HepG2 (cell line): Measurements from ENCODE around the gene SERPINB1. TPM values are rescaled to one million over a fixed set of nuclear protein-coding genes. Genes with fewer than 3 reads are reported as not detected.

Experiments used
- ATAC-seq: fragments of 200-7000 bp; cut with Tn5 transposase; 3 replicates; pipeline ENCODE4 v1.9.1; 2020; ENCODE audit warnings: mild to moderate bottlenecking, moderate library complexity
- BruUV-seq: library from RNA; stranded (reverse); fragments of 400-500 nt; replicated peaks from 2 replicates; lab custom pipeline; 2021; lab: Mats Ljungman, UMichigan
- CTCF ChIA-PET: fragments of 300-600 bp; formaldehyde crosslinking; extraction: SDS; loops from one replicate; lab custom pipeline; 2021; ENCODE audit warnings: low total read pairs, inconsistent platforms, low intra/inter-chr PET ratio; lab: Yijun Ruan, JAX
- POLR2A ChIA-PET: fragments of 350-600 bp; sonication (Branson Sonifier 250); formaldehyde crosslinking; loops from one replicate; lab custom pipeline; 2020; ENCODE audit warnings: antibody characterized with exemption, inconsistent platforms; lab: Yijun Ruan, JAX
- DNase-seq: peaks from one replicate; pipeline ENCODE4 v3.0.0-alpha.2; 2015; ENCODE audit warnings: low spot score
- FAIRE-seq: peaks from 3 replicates; lab custom pipeline; 2011; peaks lifted over from hg19 to GRCh38; lab: Jason Lieb, UNC
- H2AFZ ChIP-seq: one replicate; pipeline ENCODE4 v1.6.1; 2011; ENCODE audit warnings: low read length, inconsistent platforms
- H3K27ac ChIP-seq: fragments of 300-600 bp; 3 replicates; pipeline ENCODE4 v1.8.0; 2011; ENCODE audit warnings: mixed run types, mild to moderate bottlenecking, mixed read lengths, low read length, inconsistent platforms; ENCODE audit not compliant: insufficient read depth; ENCODE audit errors: extremely low read length
- H3K27me3 ChIP-seq, 2 experiments: fragments of 200-600 bp in 1 of 2; 2 replicates in 1 of 2; 3 replicates in 1 of 2; pipeline versions ENCODE4 v1.6.0 to v1.8.0; 2011; ENCODE audit warnings: low read length in 2 of 2, mild to moderate bottlenecking in 2 of 2, moderate library complexity in 2 of 2, inconsistent platforms in 1 of 2; ENCODE audit not compliant: insufficient read depth in 2 of 2, control insufficient read depth in 1 of 2
- H3K36me3 ChIP-seq, 2 experiments: fragments of 200-600 bp in 1 of 2; replicated peaks in 1 of 2; 2 replicates in 1 of 2; 3 replicates in 1 of 2; pipeline versions ENCODE4 v1.5.1 to v1.8.0; 2011; ENCODE audit warnings: low read length in 2 of 2, inconsistent platforms in 1 of 2; ENCODE audit not compliant: insufficient read depth in 2 of 2, control insufficient read depth in 1 of 2
- H3K4me1 ChIP-seq: 2 replicates; pipeline ENCODE4 v1.5.1; 2012; ENCODE audit warnings: low read length, inconsistent platforms; ENCODE audit not compliant: insufficient read depth
- H3K4me2 ChIP-seq: 2 replicates; pipeline ENCODE4 v1.6.0; 2011; ENCODE audit warnings: low read depth, low read length, inconsistent platforms
- H3K4me3 ChIP-seq, 3 experiments: fragments of 200-600 bp in 1 of 3; sonication (generic), shearing (Covaris generic) in 1 of 3; replicated peaks in 1 of 3; 2 replicates each; pipeline ENCODE4 v1.5.1; 2011 to 2016; ENCODE audit warnings: low read length in 3 of 3, inconsistent platforms in 2 of 3, low read depth in 2 of 3, mild to moderate bottlenecking in 2 of 3, control low read depth in 1 of 3, mixed read lengths in 1 of 3; ENCODE audit not compliant: insufficient read depth in 1 of 3
- H3K79me2 ChIP-seq: one replicate; pipeline ENCODE4 v1.6.1; 2011; ENCODE audit warnings: low read length, inconsistent platforms; ENCODE audit not compliant: insufficient read depth
- H3K9ac ChIP-seq: 2 replicates; pipeline ENCODE4 v1.6.0; 2011; ENCODE audit warnings: mild to moderate bottlenecking, low read depth, low read length, inconsistent platforms; ENCODE audit not compliant: insufficient read depth
- H3K9me3 ChIP-seq: 2 replicates; pipeline ENCODE4 v1.5.1; 2012; ENCODE audit warnings: mild to moderate bottlenecking, low read length
- H4K20me1 ChIP-seq: 2 replicates; pipeline ENCODE4 v1.6.0; 2011; ENCODE audit warnings: inconsistent platforms, mild to moderate bottlenecking, low read length, moderate library complexity; ENCODE audit not compliant: insufficient read depth
- BCL6 ChIP-seq: IDR thresholded peaks from 2 replicates; pipeline ENCODE4 v1.6.1; 2016; ENCODE audit warnings: missing genetic modification reagents, missing compliant biosample characterization
- DNMT1 ChIP-seq: sonication (generic); formaldehyde crosslinking; IDR thresholded peaks from 2 replicates; pipeline ENCODE4 v1.5.1; 2020; ENCODE audit warnings: mild to moderate bottlenecking, missing genetic modification reagents
- FOSL2 ChIP-seq: sonication (generic); formaldehyde crosslinking; IDR thresholded peaks from 2 replicates; pipeline ENCODE4 v1.4.0; 2020; ENCODE audit warnings: missing genetic modification reagents
- FOXA3 ChIP-seq: IDR thresholded peaks from 2 replicates; pipeline ENCODE4 v1.6.1; 2016; ENCODE audit warnings: missing genetic modification reagents, missing compliant biosample characterization
- HIVEP1 ChIP-seq: sonication (generic); formaldehyde crosslinking; IDR thresholded peaks from 2 replicates; pipeline ENCODE4 v1.4.0; 2020; ENCODE audit warnings: mild to moderate bottlenecking, missing genetic modification reagents
- PHF21A ChIP-seq: sonication (generic); formaldehyde crosslinking; IDR thresholded peaks from 2 replicates; pipeline ENCODE4 v1.5.0; 2020; ENCODE audit warnings: mild to moderate bottlenecking, missing genetic modification reagents
- RBM39 ChIP-seq: fragments of 200-400 bp; formaldehyde crosslinking; IDR thresholded peaks from one replicate; pipeline ENCODE4 v1.6.1; 2018; ENCODE audit warnings: antibody characterized with exemption, mild to moderate bottlenecking, low read depth, low read length; ENCODE audit not compliant: poor library complexity, severe bottlenecking
- SIX1 ChIP-seq: sonication (generic); formaldehyde crosslinking; IDR thresholded peaks from 2 replicates; pipeline ENCODE4 v1.4.0; 2020; ENCODE audit warnings: missing genetic modification reagents, borderline replicate concordance
- SP140L ChIP-seq: sonication (generic); formaldehyde crosslinking; IDR thresholded peaks from 2 replicates; pipeline ENCODE4 v1.4.0; 2020; ENCODE audit warnings: missing genetic modification reagents, borderline replicate concordance
- TSC22D2 ChIP-seq: sonication (generic); formaldehyde crosslinking; IDR thresholded peaks from 2 replicates; pipeline ENCODE4 v1.5.1; 2020; ENCODE audit warnings: missing genetic modification reagents, mild to moderate bottlenecking, borderline replicate concordance
- ZBTB42 ChIP-seq: sonication (generic); formaldehyde crosslinking; IDR thresholded peaks from 2 replicates; pipeline ENCODE4 v1.5.0; 2020; ENCODE audit warnings: mild to moderate bottlenecking, missing genetic modification reagents
- ZFYVE20 ChIP-seq: sonication (generic); formaldehyde crosslinking; IDR thresholded peaks from 2 replicates; pipeline ENCODE4 v1.8.0; 2023; ENCODE audit warnings: low read depth, mild to moderate bottlenecking, moderate library complexity, missing genetic modification reagents, borderline replicate concordance
- ZNF17 ChIP-seq: sonication (generic); formaldehyde crosslinking; IDR thresholded peaks from 2 replicates; pipeline ENCODE4 v1.5.0; 2020; ENCODE audit warnings: mild to moderate bottlenecking, missing genetic modification reagents
- ZNF530 ChIP-seq: sonication (generic); formaldehyde crosslinking; IDR thresholded peaks from 2 replicates; pipeline ENCODE4 v1.5.0; 2020; ENCODE audit warnings: low read depth, mild to moderate bottlenecking, missing genetic modification reagents
- ZNF552 ChIP-seq: sonication (generic); formaldehyde crosslinking; IDR thresholded peaks from 2 replicates; pipeline ENCODE4 v1.9.0; 2022; ENCODE audit warnings: missing genetic modification reagents, mild to moderate bottlenecking, borderline replicate concordance
- ZNF629 ChIP-seq: sonication (generic); formaldehyde crosslinking; conservative IDR thresholded peaks from 2 replicates; pipeline ENCODE4 v1.5.0; 2020; ENCODE audit warnings: missing genetic modification reagents
- ZNF883 ChIP-seq: sonication (generic); formaldehyde crosslinking; IDR thresholded peaks from 2 replicates; pipeline ENCODE4 v1.5.1; 2020; ENCODE audit warnings: mild to moderate bottlenecking, missing genetic modification reagents; ENCODE audit errors: not compliant biosample characterization
- WGBS: methylation state at CpG from one replicate; pipeline ENCODE4 v1.1.6; 2017; ENCODE audit warnings: low lambda C conversion rate; 5-methylcytosine and 5-hydroxymethylcytosine counted together
- in situ Hi-C: cut with HindIII; loops from 2 replicates; pipeline ENCODE4 v1.10.0; 2017; ENCODE audit warnings: low pct_unique_long_range_greater_than_20kb; ENCODE audit not compliant: extremely low pct_ligation_motif_present
- intact Hi-C: fragments of 100-400 bp; cut with micrococcal nuclease; formaldehyde crosslinking; loops from one replicate; pipeline ENCODE4 v1.10.0; 2022; ENCODE audit not compliant: unreplicated experiment
- polyA plus RNA-seq, 8 experiments: library from polyadenylated mRNA; depleted of rRNA in 3 of 8; stranded (reverse) in 7 of 8; unstranded in 1 of 8; fragments of >200 nt; fragmentation: Illumina TruSeq in 4 of 8; extraction: Trizol in 4 of 8; gene quantifications; 2 replicates each; pipeline versions ENCODE4 v1.2.1 to v1.2.3, GENCODE V29; 2011 to 2016; ENCODE audit warnings: low read depth in 4 of 8, missing spikeins in 1 of 8, mixed read lengths in 1 of 8; ENCODE audit not compliant: insufficient read depth in 1 of 8
- total RNA-seq, 5 experiments: library from RNA; depleted of rRNA; stranded (reverse); fragments of >200 nt; fragmentation: Illumina TruSeq; extraction: Trizol; gene quantifications; 2 replicates each; pipeline ENCODE4 v1.2.3, GENCODE V29; 2016; ENCODE audit warnings: low read depth in 1 of 5
- TF ChIP-seq, protein P1 (sequence below): sonication (generic); formaldehyde crosslinking; IDR thresholded peaks from 2 replicates; pipeline ENCODE4 v1.8.0; 2022; ENCODE audit warnings: missing genetic modification reagents, mild to moderate bottlenecking, borderline replicate concordance
- TF ChIP-seq, protein P2 (sequence below), 2 experiments: IDR thresholded peaks; 2 replicates each; pipeline ENCODE4 v1.6.1; 2011 to 2012; ENCODE audit warnings: low read length in 2 of 2, borderline replicate concordance in 1 of 2, low read depth in 1 of 2, mild to moderate bottlenecking in 1 of 2, moderate library complexity in 1 of 2

The SERPINB1 gene
- total and polyA plus RNA-seq, 2 of the 13 experiments (the other 11 are each of a cell fraction or from before 2014, with no cell fraction given): 41.4 to 60.5 TPM

DNA sequence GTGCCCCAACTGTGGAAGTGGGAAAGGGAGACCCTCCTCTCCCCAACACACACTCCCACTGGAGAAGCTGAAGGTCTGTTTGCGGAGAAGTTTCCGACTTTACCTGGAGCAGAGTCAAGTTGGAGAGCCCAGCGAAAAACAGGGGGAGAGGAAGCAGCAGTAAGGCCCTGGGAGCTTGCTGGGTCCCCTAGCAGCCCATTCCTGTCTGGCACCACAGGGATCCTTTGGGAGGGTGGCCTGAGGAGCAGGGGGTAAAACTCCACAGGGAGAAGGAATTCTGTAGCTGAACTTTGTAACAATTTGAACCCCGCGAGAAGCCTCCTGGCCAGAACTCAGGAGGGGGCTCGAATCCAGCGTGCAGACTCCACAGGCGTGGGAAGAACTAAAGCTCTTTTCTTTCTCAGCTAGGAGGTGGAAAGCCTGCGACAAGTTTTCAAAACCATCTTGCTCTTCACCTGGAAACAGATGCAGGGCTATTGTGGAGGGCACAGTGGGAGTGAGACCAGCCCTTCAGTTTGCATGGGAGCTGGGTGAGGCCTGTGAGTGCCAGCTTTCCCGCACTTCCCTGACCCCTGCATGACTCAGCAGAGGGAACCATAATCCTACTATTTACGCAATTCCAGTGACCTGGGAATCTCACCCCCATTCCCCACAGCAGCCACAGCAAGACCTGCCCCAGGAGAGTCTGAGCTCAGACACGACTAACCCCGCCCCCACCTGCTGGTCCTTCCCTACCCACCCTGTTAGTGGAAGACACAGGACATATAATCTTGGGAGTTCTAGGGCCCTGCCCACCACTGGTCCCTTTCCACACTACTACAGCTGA is 35.6 kb upstream of the SERPINB1 start:
- peak overlapping the region; percentile 58 to 79 (median 60) for H3K4me3 ChIP-seq
- POLR2A ChIA-PET: interaction anchor here (0.6 to 3.0 kb wide), 23 partner anchors 10 to 122 kb away, joined by 3 to 55 read pairs (median 5); partner anchors contain the start of genes NQO2, SERPINB9 and WRNIP1
- no peaks in the 10 kb centered on the region for H4K20me1 ChIP-seq
- in situ Hi-C loops (no loop called here), intact Hi-C loops (loop anchor here (2.0 kb wide), 1 partner anchor 34 kb away; no protein-coding TSS in a partner anchor)
- no peaks in the 10 kb centered on the region for H3K36me3 ChIP-seq
- H3K27me3 ChIP-seq: no peaks in the 10 kb centered on the region; a peak in 1 of 5 replicates
- H3K79me2 ChIP-seq: no peaks in the 10 kb centered on the region
- BruUV-seq: TSS peak; percentile 79
- peak overlapping the region; percentile 97 for H3K4me2 ChIP-seq
- ATAC-seq (peak; percentile 58), FAIRE-seq (peak; percentile 71), DNase-seq (peak; percentile 85)
- WGBS: 3% methylated on average over 13 of the region's 13 CpGs
- no peaks in the 10 kb centered on the region for H3K9me3 ChIP-seq
- H2AFZ ChIP-seq: no peak overlapping the region
- peak overlapping the region; percentile 79 for H3K9ac ChIP-seq
- CTCF ChIA-PET: interaction anchor here (1.0 kb wide), 1 partner anchor 55 kb away, joined by 4 read pairs; no protein-coding TSS in a partner anchor
- peaks cover 48% of the 10 kb centered on the region for H3K4me1 ChIP-seq
- H3K27ac ChIP-seq: peak overlapping the region; percentile 83
- TF ChIP-seq TSC22D2 (CRISPR knock-in tag) (no peak), PHF21A (no peak), ZNF530 (CRISPR knock-in tag) (no peak), ZFYVE20 (no peak), RBM39 (no peak), FOSL2 (peak; percentile 97), BCL6 (peak; percentile 75), DNMT1 (CRISPR knock-in tag) (no peak), ZNF552 (CRISPR knock-in tag) (no peak), ZNF629 (CRISPR knock-in tag) (no peak), SP140L (no peak), ZNF17 (no peak), FOXA3 (CRISPR knock-in tag) (peak; percentile 72), ZNF883 (CRISPR knock-in tag) (no peak), HIVEP1 (CRISPR knock-in tag) (peak; percentile 30; the same call in 1 of the 2 replicates), SIX1 (CRISPR knock-in tag) (no peak), ZBTB42 (CRISPR knock-in tag) (no peak)
- TF ChIP-seq, protein P1, sequence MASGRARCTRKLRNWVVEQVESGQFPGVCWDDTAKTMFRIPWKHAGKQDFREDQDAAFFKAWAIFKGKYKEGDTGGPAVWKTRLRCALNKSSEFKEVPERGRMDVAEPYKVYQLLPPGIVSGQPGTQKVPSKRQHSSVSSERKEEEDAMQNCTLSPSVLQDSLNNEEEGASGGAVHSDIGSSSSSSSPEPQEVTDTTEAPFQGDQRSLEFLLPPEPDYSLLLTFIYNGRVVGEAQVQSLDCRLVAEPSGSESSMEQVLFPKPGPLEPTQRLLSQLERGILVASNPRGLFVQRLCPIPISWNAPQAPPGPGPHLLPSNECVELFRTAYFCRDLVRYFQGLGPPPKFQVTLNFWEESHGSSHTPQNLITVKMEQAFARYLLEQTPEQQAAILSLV (CRISPR knock-in tag): no peak
- TF ChIP-seq, protein P2, sequence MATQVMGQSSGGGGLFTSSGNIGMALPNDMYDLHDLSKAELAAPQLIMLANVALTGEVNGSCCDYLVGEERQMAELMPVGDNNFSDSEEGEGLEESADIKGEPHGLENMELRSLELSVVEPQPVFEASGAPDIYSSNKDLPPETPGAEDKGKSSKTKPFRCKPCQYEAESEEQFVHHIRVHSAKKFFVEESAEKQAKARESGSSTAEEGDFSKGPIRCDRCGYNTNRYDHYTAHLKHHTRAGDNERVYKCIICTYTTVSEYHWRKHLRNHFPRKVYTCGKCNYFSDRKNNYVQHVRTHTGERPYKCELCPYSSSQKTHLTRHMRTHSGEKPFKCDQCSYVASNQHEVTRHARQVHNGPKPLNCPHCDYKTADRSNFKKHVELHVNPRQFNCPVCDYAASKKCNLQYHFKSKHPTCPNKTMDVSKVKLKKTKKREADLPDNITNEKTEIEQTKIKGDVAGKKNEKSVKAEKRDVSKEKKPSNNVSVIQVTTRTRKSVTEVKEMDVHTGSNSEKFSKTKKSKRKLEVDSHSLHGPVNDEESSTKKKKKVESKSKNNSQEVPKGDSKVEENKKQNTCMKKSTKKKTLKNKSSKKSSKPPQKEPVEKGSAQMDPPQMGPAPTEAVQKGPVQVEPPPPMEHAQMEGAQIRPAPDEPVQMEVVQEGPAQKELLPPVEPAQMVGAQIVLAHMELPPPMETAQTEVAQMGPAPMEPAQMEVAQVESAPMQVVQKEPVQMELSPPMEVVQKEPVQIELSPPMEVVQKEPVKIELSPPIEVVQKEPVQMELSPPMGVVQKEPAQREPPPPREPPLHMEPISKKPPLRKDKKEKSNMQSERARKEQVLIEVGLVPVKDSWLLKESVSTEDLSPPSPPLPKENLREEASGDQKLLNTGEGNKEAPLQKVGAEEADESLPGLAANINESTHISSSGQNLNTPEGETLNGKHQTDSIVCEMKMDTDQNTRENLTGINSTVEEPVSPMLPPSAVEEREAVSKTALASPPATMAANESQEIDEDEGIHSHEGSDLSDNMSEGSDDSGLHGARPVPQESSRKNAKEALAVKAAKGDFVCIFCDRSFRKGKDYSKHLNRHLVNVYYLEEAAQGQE (IDR thresholded peaks at IDR 0.05; ENCODE audit: borderline replicate concordance in 1 of 2, low read depth in 1 of 2, low read length in 2 of 2): peak in 1 of 2 experiments; percentile 66; a peak in 1 of 4 replicates
